ENCODE measurements around the gene ZNF613.

GRCh38 chr19:51882518-51882917, 44.8 kb upstream of the ZNF613 start:
- no peak for TF ChIP-seq EZH2 (IDR thresholded peaks at IDR 0.05; ENCODE audit: low read length, unreplicated experiment)
- TF ChIP-seq, protein P1, sequence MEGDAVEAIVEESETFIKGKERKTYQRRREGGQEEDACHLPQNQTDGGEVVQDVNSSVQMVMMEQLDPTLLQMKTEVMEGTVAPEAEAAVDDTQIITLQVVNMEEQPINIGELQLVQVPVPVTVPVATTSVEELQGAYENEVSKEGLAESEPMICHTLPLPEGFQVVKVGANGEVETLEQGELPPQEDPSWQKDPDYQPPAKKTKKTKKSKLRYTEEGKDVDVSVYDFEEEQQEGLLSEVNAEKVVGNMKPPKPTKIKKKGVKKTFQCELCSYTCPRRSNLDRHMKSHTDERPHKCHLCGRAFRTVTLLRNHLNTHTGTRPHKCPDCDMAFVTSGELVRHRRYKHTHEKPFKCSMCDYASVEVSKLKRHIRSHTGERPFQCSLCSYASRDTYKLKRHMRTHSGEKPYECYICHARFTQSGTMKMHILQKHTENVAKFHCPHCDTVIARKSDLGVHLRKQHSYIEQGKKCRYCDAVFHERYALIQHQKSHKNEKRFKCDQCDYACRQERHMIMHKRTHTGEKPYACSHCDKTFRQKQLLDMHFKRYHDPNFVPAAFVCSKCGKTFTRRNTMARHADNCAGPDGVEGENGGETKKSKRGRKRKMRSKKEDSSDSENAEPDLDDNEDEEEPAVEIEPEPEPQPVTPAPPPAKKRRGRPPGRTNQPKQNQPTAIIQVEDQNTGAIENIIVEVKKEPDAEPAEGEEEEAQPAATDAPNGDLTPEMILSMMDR (conservative IDR thresholded peaks at IDR 0.05; ENCODE audit: low read depth, low read length) = no peak
